ENCODE results near the gene FBXL19. TPM values are rescaled to one million over a fixed set of nuclear protein-coding genes. Genes with fewer than 3 reads are reported as not detected.

FBXL19 gene
- total and polyA plus RNA-seq, 2 of the 8 experiments (the other 6 are each of a cell fraction or from before 2014, with no cell fraction given) = 47.2 to 72.2 TPM

GRCh38 chr16:30888856-30889499, 34.4 kb upstream of the FBXL19 start:
- Histone ChIP-seq H4K8ac (ENCODE audit: extremely low read depth, insufficient read depth, low read length) (no peak overlapping the region), H2BK5ac (ENCODE audit: low read depth, low read length) (no peak overlapping the region), H2AK5ac (ENCODE audit: low read depth, low read length) (no peak overlapping the region), H3K18ac (ENCODE audit: extremely low read depth, low read length) (no peak overlapping the region), H4K20me1 (replicated peaks in 1 of 2; ENCODE audit: control insufficient read depth in 1 of 2, insufficient read depth in 2 of 2, low read length in 2 of 2) (peaks cover 0 to 5% of the 10 kb centered on the region in 2 experiments), H3K9me3 (ENCODE audit: insufficient read depth in 2 of 2, low read depth in 1 of 2, low read length in 1 of 2) (no peaks in the 10 kb centered on the region), H4K5ac (ENCODE audit: insufficient read length, low read depth, low read length) (no peak overlapping the region), H3K27me3 (replicated peaks in 1 of 4; ENCODE audit: control insufficient read depth in 3 of 4, extremely low read depth in 1 of 4, insufficient read depth in 3 of 4, low read length in 3 of 4) (no peaks in the 10 kb centered on the region), H2AFZ (ENCODE audit: low read length) (no peak overlapping the region), H3K9ac (replicated peaks in 1 of 4; ENCODE audit: extremely low read depth in 1 of 4, low read depth in 3 of 4, low read length in 3 of 4) (no peak overlapping the region), H3K56ac (replicated peaks; ENCODE audit: insufficient read length, low read depth, low read length) (no peak overlapping the region), H2BK15ac (ENCODE audit: low read length) (no peak overlapping the region), H3K79me2 (ENCODE audit: control insufficient read depth in 1 of 2, insufficient read depth in 2 of 2, low read length in 2 of 2) (no peaks in the 10 kb centered on the region), H2BK20ac (ENCODE audit: low read length) (no peak overlapping the region), H3K14ac (ENCODE audit: insufficient read length) (no peak overlapping the region), H3K23ac (ENCODE audit: insufficient read length) (no peak overlapping the region), H3K27ac (ENCODE audit: low read depth, low read length) (no peak overlapping the region), H3K36me3 (ENCODE audit: control insufficient read depth in 2 of 4, insufficient read depth in 4 of 4, low read length in 3 of 4) (peaks cover 0 to 5% (median 0%) of the 10 kb centered on the region in 4 experiments; a peak in 3 of 8 replicates), H3K79me1 (ENCODE audit: low read depth, low read length) (peaks cover 4% of the 10 kb centered on the region; the same call in 1 of the 2 replicates), H4K91ac (replicated peaks; ENCODE audit: insufficient read length, low read length) (no peak overlapping the region), H3K4ac (replicated peaks; ENCODE audit: insufficient read length, low read depth, low read length) (no peak overlapping the region), H3K4me1 (replicated peaks in 1 of 4; ENCODE audit: control insufficient read depth in 3 of 4, insufficient read depth in 4 of 4, low read length in 3 of 4) (peaks cover 0 to 6% (median 5%) of the 10 kb centered on the region in 4 experiments; a peak in 6 of 7 replicates), H3K4me3 (ENCODE audit: extremely low read depth in 1 of 4, insufficient read depth in 2 of 4, low read depth in 3 of 4, low read length in 4 of 4) (no peak overlapping the region), H2BK12ac (ENCODE audit: low read depth, low read length) (no peak overlapping the region), H3K4me2 (ENCODE audit: insufficient read depth in 1 of 2, low read depth in 2 of 2, low read length in 2 of 2) (no peak overlapping the region), H2BK120ac (replicated peaks; ENCODE audit: low read depth, low read length) (no peak overlapping the region), H3K23me2 (ENCODE audit: low read depth, low read length) (peaks cover 9% of the 10 kb centered on the region)
- CTCF ChIA-PET (ENCODE audit: partially characterized antibody) = interaction anchor here (0.9 to 2.5 kb wide), 4 partner anchors 8 to 53 kb away, joined by 3 to 10 read pairs (median 5); no protein-coding TSS in a partner anchor
- DNase-seq (ENCODE audit: low read depth in 1 of 2, low spot score in 2 of 2) = no peak
- WGBS, 2 experiments (ENCODE audit: extremely low coverage in 1 of 2, insufficient coverage in 1 of 2, insufficient read length in 1 of 2, insufficient replicate concordance in 2 of 2, low coverage in 1 of 2, low lambda C conversion rate in 2 of 2, missing lambda C conversion rate in 1 of 2) = 94% methylated on average over 8 of the region's 8 CpGs; no CpG with 5 or more reads in 1 of the 2 experiments
- no peak for FAIRE-seq
- POLR2A ChIA-PET (ENCODE audit: partially characterized antibody) = interaction anchor here (1.4 to 4.3 kb wide), 3 partner anchors 12 to 74 kb away, joined by 3 to 40 read pairs (median 5); no protein-coding TSS in a partner anchor
- TF ChIP-seq EZH2 (IDR thresholded peaks at IDR 0.05; ENCODE audit: low read depth, low read length, severe bottlenecking) (no peak), SP1 (IDR thresholded peaks at IDR 0.05; ENCODE audit: low read depth, low read length) (no peak), JUN (IDR thresholded peaks at IDR 0.05; ENCODE audit: low read depth, low read length) (no peak), CTBP2 (IDR thresholded peaks at IDR 0.05; ENCODE audit: borderline replicate concordance, insufficient read depth, insufficient read length, low read length) (no peak), BACH1 (IDR thresholded peaks at IDR 0.05; ENCODE audit: low read length) (no peak), FOSL1 (IDR thresholded peaks at IDR 0.05; ENCODE audit: insufficient read depth, low read depth, low read length) (no peak), RBBP5 (IDR thresholded peaks at IDR 0.05; ENCODE audit: borderline replicate concordance, low read depth, low read length) (no peak)
